Transverse colon (tissue), 4 donors: ENCODE measurements around the gene TRAFD1. TPM values are rescaled to one million over a fixed set of nuclear protein-coding genes. Genes with fewer than 3 reads are reported as not detected.

Source experiments
- DNase-seq: peaks from one replicate; pipeline ENCODE4 v3.0.0-alpha.2; 2019
- H3K27ac ChIP-seq, 4 donors: fragments of 200-600 bp; sonication (generic); 2 replicates each; pipeline ENCODE4 v1.5.1; 2016 to 2018; ENCODE audit warnings: inconsistent platforms in 4 of 4
- H3K27me3 ChIP-seq: fragments of 200-600 bp; sonication (generic); 2 replicates; pipeline ENCODE4 v1.5.1; 2017; ENCODE audit warnings: inconsistent platforms
- H3K36me3 ChIP-seq, 4 donors: fragments of 200-600 bp; sonication (generic); 2 replicates each; pipeline ENCODE4 v1.5.1; 2017 to 2019; ENCODE audit warnings: inconsistent platforms in 4 of 4
- H3K4me1 ChIP-seq, 4 donors: fragments of 200-600 bp; sonication (generic); 2 replicates each; pipeline ENCODE4 v1.5.1; 2017 to 2020; ENCODE audit warnings: inconsistent platforms in 4 of 4
- H3K4me3 ChIP-seq, 4 donors: fragments of 200-600 bp; sonication (generic); 1 replicate in 1 of 4; 2 replicates in 3 of 4; pipeline versions ENCODE4 v1.5.1 to v1.6.1; 2017 to 2019; ENCODE audit warnings: inconsistent platforms in 4 of 4
- H3K9me3 ChIP-seq, 2 donors: fragments of 200-600 bp; sonication (generic); 2 replicates each; pipeline ENCODE4 v1.5.1; 2017 to 2019; ENCODE audit warnings: inconsistent platforms in 2 of 2
- EP300 ChIP-seq: sonication (generic); formaldehyde crosslinking; IDR thresholded peaks from one replicate; pipeline ENCODE4 v1.6.1; 2017; ENCODE audit warnings: antibody characterized with exemption, low read depth
- POLR2A ChIP-seq: fragments of 450-650 bp; IDR thresholded peaks from one replicate; pipeline ENCODE4 v1.6.1; 2016; ENCODE audit warnings: antibody characterized with exemption, mild to moderate bottlenecking, moderate library complexity
- POLR2AphosphoS5 ChIP-seq, 3 donors: sonication (generic); formaldehyde crosslinking; IDR thresholded peaks; one replicate each; pipeline ENCODE4 v1.6.1; 2016; ENCODE audit warnings: antibody characterized with exemption in 3 of 3
- whole genome bisulfite sequencing, 2 donors: methylation state at CpG; one replicate each; pipeline ENCODE4 v1.1.5; 2018; ENCODE audit warnings: low coverage in 1 of 2; 5-methylcytosine and 5-hydroxymethylcytosine counted together
- in situ Hi-C, 4 donors: fragments of 200-750 bp; cut with MboI; loops; one replicate each; pipeline versions ENCODE4 v1.15.0 to v1.15.1; 2017; ENCODE audit warnings: low sequenced_read_pairs in 3 of 4, low pct_ligation_motif_present in 1 of 4, low pct_unique_long_range_greater_than_20kb in 1 of 4
- intact Hi-C: fragments of 100-400 bp; cut with DNase I; formaldehyde crosslinking; loops from one replicate; pipeline ENCODE4 v1.15.1; 2023; ENCODE audit warnings: low total_unique reads
- total RNA-seq, 4 donors: library from RNA; depleted of rRNA; stranded (reverse); fragments of >200 nt; gene quantifications; one replicate each; pipeline ENCODE4 v1.1.0, GENCODE V29; 2016
- TF ChIP-seq, protein P1 (sequence below), 5 experiments: fragments of 200-600 bp in 3 of 5; fragments of 450-650 bp in 2 of 5; sonication (generic) in 3 of 5; IDR thresholded peaks; 1 replicate in 2 of 5; 2 replicates in 3 of 5; pipeline ENCODE4 v1.5.1; 2016 to 2017; ENCODE audit warnings: antibody characterized with exemption in 5 of 5, inconsistent platforms in 3 of 5, mild to moderate bottlenecking in 2 of 5, moderate library complexity in 1 of 5

TRAFD1 gene
- total RNA-seq, 4 donors from 2014 or later: 15.3 to 36.8 (median 31.1) TPM

DNA sequence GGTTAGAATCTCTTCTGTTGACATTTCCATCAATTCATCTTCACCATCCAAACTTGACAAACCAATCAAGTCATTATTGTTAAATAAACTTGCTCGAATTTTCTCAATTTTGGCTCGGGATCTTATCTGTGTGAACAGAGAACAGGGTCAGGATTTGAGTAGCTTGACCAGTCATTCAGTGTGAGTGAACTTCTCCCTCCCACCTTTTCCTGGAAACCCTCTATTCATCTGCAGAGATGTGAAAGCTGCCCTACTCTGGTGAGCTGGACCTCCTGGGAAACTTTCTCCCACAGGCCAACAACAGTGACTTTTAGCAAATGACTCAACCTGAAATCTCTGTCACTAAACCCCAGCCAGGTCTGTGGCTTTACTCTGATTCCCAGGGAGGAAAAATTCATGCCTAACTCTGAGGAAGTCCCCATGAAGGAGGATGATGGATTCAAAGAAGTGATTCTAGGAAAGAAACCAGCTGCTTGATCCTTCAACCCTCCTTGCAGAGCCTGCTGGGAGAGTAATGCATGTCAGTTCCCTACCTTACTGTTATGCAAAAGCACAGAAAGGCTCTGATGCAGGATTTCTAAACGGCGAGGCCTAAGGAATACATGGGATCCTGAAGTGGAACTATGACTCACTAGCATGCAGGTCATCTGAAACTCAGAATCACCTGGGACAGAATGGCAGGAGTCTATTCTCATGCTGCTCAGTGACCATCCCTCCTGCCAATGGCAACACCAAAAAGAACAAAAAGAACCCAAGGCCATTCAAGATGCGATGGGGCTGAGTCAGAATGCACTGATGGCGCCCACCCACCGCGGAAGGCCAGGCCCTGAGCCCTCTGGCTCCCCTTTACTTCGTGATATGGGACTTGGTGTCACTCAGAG, 58.0 kb downstream of the TRAFD1 start:
- peak overlapping the region in 1 of 4 donors; percentile 17 for H3K27ac ChIP-seq
- TF ChIP-seq POLR2AphosphoS5 (IDR thresholded peaks at IDR 0.05) (no peak), EP300 (no peak), POLR2A (no peak)
- TF ChIP-seq, protein P1, sequence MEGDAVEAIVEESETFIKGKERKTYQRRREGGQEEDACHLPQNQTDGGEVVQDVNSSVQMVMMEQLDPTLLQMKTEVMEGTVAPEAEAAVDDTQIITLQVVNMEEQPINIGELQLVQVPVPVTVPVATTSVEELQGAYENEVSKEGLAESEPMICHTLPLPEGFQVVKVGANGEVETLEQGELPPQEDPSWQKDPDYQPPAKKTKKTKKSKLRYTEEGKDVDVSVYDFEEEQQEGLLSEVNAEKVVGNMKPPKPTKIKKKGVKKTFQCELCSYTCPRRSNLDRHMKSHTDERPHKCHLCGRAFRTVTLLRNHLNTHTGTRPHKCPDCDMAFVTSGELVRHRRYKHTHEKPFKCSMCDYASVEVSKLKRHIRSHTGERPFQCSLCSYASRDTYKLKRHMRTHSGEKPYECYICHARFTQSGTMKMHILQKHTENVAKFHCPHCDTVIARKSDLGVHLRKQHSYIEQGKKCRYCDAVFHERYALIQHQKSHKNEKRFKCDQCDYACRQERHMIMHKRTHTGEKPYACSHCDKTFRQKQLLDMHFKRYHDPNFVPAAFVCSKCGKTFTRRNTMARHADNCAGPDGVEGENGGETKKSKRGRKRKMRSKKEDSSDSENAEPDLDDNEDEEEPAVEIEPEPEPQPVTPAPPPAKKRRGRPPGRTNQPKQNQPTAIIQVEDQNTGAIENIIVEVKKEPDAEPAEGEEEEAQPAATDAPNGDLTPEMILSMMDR (IDR thresholded peaks at IDR 0.05): no peak
- no peaks in the 10 kb centered on the region for H3K27me3 ChIP-seq
- DNase-seq: no peak
- WGBS, 2 donors: 61 to 75% methylated on average over 2 to 9 of the region's 9 CpGs
- H3K36me3 ChIP-seq: peaks cover 0 to 35% (median 16%) of the 10 kb centered on the region in 4 donors
- H3K4me3 ChIP-seq: no peak overlapping the region
- intact Hi-C loops: no loop called here
- H3K9me3 ChIP-seq: no peaks in the 10 kb centered on the region
- in situ Hi-C loops: no loop called here
- no peaks in the 10 kb centered on the region for H3K4me1 ChIP-seq

DNA sequence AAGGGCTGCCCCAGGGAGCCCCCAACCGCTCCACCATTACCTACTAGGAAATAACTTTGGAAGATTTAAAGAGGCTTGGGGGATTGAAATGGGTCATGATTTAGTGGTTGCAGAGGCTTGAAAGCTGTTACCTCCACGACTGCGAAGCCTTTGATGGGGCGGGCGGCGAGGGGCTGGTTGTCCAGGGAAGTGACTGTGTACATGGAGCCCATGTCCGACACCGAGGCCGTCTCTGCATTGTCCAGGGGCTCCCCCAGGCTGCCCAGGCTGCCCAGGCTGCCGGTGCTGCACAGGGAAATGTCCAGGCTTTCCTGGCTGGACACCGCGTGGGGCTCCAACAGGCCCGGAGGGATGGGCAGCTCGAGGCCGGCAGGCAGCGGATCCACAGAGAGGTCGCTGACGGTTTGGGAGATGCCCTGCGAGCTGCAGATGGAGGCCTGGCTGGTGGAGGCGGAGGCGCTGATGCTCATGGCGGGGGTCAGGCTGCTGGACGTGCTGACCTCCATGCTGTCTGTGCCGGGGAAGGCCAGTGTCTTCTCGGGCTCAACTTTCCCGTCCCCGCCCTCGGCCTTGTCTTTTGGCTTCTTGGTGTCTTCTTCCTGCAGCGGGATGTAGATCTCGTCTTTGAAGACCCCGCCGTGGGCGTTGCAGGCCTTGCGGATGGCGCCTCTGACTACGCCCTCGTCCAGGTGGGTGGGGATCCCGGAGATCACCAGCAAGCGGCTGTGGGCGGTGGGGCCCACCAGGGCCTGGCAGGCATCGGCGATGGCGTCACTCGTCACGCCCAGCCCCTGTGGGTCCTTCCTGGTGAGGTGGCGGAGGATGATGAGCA, 58.9 kb downstream of the TRAFD1 start:
- H3K9me3 ChIP-seq: no peaks in the 10 kb centered on the region
- no peak overlapping the region for H3K4me3 ChIP-seq
- peaks cover 0 to 33% (median 15%) of the 10 kb centered on the region in 4 donors for H3K36me3 ChIP-seq
- H3K27ac ChIP-seq: peak overlapping the region in 1 of 4 donors; percentile 17
- DNase-seq: no peak
- 97% methylated on average over 45 of the region's 46 CpGs; no CpG with 5 or more reads in 1 of the 2 donors for WGBS, 2 donors
- TF ChIP-seq POLR2AphosphoS5 (IDR thresholded peaks at IDR 0.05) (no peak), EP300 (no peak), POLR2A (no peak)
- TF ChIP-seq, protein P1 (IDR thresholded peaks at IDR 0.05): no peak
- in situ Hi-C loops: no loop called here
- no peaks in the 10 kb centered on the region for H3K27me3 ChIP-seq
- intact Hi-C loops: no loop called here
- H3K4me1 ChIP-seq: no peaks in the 10 kb centered on the region

DNA sequence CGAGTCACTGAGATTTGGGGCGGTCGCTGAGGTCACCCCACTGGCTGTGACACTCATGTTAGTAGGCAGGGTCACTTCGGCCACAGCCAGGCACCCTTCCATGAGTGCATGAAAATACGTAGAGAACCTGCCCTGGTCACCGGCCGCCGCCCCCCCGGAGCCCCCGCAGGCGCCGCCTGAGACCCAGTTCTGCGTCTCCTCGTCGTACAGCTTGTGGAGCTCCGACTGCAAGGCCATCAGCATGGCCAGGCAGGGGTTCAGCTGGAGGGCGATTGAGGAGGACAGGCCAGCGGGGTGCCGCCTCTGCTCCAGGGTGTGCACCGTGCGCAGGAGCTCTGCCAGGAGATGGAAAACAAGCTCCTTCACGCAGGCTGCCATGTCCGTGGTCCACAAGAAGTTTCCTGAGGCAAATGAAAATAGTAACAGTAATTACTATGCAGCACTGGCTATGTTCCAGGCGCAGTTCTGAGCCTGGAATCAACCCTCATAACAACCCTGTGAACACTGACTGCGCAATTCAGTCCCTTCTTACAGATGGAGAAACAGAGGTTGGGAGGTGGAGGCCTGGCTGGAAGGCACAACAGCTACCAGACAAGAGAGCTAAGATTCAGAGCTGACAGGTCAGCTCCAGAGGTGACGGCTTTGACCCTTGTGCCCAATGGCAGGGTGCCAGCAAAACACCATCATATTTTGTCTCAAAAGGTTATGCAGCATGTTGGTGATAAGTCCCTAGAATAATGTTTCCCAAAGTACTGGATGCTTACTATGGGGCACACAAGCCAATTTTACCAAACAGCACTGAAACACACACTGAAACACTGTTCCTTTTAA, 59.9 kb downstream of the TRAFD1 start:
- Histone ChIP-seq H3K36me3 (peaks cover 0 to 39% (median 14%) of the 10 kb centered on the region in 4 donors), H3K4me3 (no peak overlapping the region)
- in situ Hi-C loops: no loop called here

More for the DNA sequence above, 59.9 kb downstream of the TRAFD1 start:
- Histone ChIP-seq H3K4me1 (no peaks in the 10 kb centered on the region), H3K27me3 (no peaks in the 10 kb centered on the region), H3K27ac (no peak overlapping the region), H3K9me3 (no peaks in the 10 kb centered on the region)
- DNase-seq: no peak
- intact Hi-C loops: no loop called here
- 91% methylated on average over 26 of the region's 26 CpGs; no CpG with 5 or more reads in 1 of the 2 donors for WGBS, 2 donors
- no peak for TF ChIP-seq POLR2A
- TF ChIP-seq POLR2AphosphoS5 (IDR thresholded peaks at IDR 0.05): no peak
- no peak for TF ChIP-seq EP300
- TF ChIP-seq, protein P1 (IDR thresholded peaks at IDR 0.05): no peak
